D341Med (cell line): ENCODE measurements around the gene LDAF1.
"Not testable (repeated sequence)": the region's sequence is repeated elsewhere in the genome, so short reads cannot be mapped to it uniquely, and the experiment has no call there.

Experiments used
- DNase-seq: peaks from one replicate; pipeline ENCODE4 v3.0.0; 2012; ENCODE audit warnings: low spot score

LDAF1 gene

GRCh38 chr16:21158208-21159110, at the start of gene LDAF1:
LDAF1 (plus strand) TSS chr16:21158674; CDS start chr16:21161183, 2,509 bp downstream.
- DNase-seq = peak; percentile 86

DNA sequence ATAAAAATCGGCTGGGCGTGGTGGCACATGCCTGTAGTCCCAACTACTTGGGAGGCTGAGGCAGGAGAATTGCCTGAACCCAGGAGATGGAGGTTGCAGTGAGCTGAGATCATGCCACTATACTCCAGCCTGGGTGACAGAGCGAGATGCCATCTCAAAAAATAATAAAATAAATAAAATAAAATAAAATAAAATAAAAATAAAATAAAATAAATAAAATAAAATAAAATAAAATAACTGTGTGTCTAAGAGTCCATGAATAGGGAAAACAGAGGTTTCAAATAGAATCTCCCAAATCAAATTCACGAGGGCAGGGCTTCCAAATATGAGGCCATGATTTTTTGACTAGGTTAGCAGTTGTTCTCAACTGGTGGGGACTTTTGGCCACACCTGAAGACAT, 42.9 kb upstream of the LDAF1 start:
- DNase-seq = not testable (repeated sequence)

DNA sequence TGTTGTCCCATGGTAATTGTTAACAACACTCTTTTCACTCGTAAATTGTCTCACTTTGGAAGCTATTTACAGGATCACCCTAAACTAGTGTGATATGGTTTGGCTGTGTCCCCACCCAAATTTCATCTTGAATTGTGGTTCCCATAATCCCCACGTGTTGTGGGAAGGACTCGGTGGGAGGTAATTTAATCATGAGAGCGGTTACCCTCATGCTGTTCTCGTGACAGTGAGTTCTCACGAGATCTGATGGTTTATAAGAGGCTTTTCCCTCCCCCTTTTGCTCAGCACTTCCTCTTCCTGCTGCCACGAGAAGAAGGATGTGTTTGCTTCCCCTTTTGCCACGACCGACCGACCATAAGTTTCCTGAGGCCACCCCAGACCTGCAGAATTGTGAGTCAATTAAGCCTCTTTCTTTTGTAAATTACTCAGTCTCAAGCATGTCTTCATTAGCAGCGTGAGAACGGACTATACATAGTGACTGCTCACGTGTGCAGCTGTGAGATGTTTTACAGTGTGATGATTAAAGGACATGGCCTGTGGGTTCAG, 42.3 kb upstream of the LDAF1 start:
- no peak for DNase-seq

GRCh38 chr16:21117567-21117966, 40.9 kb upstream of the LDAF1 start:
- DNase-seq = no peak

GRCh38 chr16:21120976-21121520, 37.4 kb upstream of the LDAF1 start:
- no peak for DNase-seq

- no peak for DNase-seq
These were observed 33.3 kb upstream of the LDAF1 start for GRCh38 chr16:21125191-21125590.

DNA sequence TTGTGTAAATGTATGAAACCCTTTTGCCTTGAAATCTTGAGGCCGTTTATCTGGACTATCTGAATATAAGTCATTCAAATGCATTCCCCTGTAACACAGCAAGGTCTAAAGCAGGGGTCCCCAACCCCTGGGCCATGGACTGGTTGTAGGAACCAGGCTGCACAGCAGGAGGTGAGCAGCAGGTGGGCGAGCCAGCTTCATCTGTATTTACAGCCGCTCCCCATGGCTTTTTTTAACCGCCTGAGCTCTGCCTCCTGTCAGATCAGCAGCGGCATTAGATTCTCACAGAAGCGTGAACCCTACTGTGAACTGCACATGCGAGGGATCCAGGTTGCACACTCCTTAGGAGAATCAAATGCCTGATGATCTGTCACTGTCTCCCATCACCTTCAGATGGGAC, 32.0 kb upstream of the LDAF1 start:
- no peak for DNase-seq

GRCh38 chr16:21128991-21129390, 29.5 kb upstream of the LDAF1 start:
- no peak for DNase-seq

DNA sequence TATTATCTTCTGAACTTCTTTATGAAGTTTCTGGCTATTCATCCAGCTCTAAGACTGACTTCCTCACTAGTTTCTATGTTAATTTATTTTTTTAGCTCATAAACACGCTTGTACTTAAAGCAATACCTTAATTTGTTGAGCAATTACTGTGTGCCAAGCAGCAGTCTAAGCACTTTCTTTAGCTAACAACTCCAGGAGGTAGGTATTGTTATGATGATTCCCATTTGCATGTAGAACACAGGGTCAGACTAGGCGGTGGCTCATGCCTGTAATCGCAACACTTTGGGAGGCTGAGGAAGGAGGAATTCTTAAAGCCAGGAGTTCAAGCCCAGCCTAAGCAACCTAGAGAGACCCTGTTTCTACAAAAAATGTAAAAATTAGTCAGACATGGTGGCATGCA, 27.7 kb upstream of the LDAF1 start:
- DNase-seq = no peak

GRCh38 chr16:21134053-21134452, 24.4 kb upstream of the LDAF1 start:
- DNase-seq = no peak

GRCh38 chr16:21145738-21146137, 12.7 kb upstream of the LDAF1 start:
- DNase-seq = no peak

GRCh38 chr16:21150375-21151001, 8.0 kb upstream of the LDAF1 start, which contains the start of gene DNAH3:
DNAH3 (minus strand) TSS chr16:21150846; CDS start chr16:21150319, 527 bp downstream.
- no peak for DNase-seq

DNA sequence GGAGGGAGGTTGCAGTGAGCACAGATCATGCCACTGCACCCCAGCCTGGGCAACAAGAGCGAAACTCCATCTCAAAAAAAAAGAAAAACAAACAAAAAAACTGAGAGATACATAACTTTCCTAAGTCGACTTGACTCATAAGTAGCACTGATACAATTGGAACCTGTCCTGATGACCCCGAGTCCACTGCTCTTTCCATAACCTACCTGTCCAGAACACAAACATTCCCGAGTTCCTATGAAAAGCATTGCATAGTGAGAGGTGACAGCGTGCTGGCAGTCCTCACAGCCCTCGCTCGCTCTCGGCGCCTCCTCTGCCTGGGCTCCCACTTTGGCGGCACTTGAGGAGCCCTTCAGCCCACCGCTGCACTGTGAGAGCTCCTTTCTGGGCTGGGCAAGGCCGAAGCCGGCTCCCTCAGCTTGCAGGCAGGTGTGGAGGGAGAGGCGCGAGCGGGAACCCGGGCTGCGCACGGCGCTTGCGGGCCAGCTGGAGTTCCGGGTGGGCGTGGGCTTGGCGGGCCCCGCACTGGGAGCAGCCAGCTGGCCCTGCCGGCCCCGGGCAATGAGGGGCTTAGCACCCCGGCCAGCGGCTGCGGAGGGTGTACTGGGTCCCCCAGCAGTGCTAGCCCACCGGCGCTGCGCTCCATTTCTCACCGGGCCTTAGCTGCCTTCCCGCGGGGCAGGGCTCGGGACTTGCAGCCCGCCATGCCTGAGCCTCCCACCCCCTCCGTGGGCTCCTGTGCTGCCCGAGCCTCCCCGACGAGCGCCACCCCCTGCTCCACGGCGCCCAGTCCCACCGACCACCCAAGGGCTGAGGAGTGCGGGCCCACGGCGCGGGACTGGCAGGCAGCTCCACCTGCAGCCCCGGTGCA, 6.1 kb upstream of the LDAF1 start:
- DNase-seq = not testable (repeated sequence)

- not testable (repeated sequence) for DNase-seq
These were observed 5.2 kb upstream of the LDAF1 start for GRCh38 chr16:21153124-21153729.

- not testable (repeated sequence) for DNase-seq
These were observed 2.5 kb upstream of the LDAF1 start for GRCh38 chr16:21156011-21156410.

- DNase-seq = peak; percentile 74
These were observed 1.6 kb upstream of the LDAF1 start for GRCh38 chr16:21156767-21157467.

DNA sequence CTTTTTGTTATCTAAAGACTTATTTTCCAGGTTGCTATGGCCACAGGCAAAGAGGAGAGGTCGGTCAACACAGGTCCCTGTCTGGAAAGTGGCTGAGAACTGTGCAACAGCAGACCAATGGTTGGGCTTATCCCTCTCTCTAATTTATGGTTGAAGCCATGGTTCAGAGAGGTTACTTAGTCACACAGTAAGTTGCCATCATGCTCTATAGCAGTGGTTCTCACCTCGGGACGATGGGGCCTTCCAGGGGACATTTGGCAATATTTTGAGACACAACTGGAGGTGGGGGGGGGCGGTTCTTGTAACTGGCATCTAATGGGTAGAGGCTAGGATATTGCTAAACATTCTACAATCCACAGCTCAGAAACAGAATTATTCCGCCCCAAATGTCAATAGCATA, 842 bp upstream of the LDAF1 start:
- DNase-seq = no peak

- no peak for DNase-seq
These were observed 942 bp downstream of the LDAF1 start for GRCh38 chr16:21159281-21159951.

DNA sequence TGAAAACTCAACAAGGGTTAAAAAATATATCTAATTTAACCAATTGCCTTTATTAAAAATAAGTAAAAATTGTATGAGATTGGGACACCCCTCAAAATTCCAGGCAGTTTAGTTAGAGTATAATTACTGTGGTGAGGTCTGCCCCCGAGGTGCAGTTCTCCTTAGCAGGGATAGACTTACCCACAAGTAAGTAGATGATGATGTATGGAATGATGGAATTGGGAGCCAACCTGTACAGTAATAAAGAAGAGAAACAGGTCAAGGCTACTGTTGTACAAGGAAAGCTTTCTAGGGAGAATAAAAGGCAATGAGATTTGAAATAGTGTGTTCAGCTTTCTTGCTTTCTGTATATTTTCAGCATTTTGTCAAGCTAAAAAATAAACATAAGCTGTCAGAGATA, 1.8 kb downstream of the LDAF1 start:
- DNase-seq = no peak

- DNase-seq = no peak
These were observed 2.7 kb downstream of the LDAF1 start for GRCh38 chr16:21161211-21161610.
